ENCODE results near the gene MZT2A. TPM values are rescaled to one million over a fixed set of nuclear protein-coding genes. Genes with fewer than 3 reads are reported as not detected.
"Not testable (repeated sequence)": the region's sequence is repeated elsewhere in the genome, so short reads cannot be mapped to it uniquely, and the experiment has no call there.

The MZT2A gene
- total and polyA plus RNA-seq, 9 of the 15 experiments (the other 6 are each of a cell fraction or from before 2014, with no cell fraction given), result 5.8 to 355 (median 101) TPM

- H3K79me2 ChIP-seq (ENCODE audit: control insufficient read depth, insufficient read depth, low read length), result no peaks in the 10 kb centered on the region
- POLR2A ChIA-PET, result no interaction called here
- H3K27me3 ChIP-seq (ENCODE audit: control insufficient read depth in 2 of 2, insufficient read depth in 2 of 2, low read length in 2 of 2), result peaks cover 6 to 26% of the 10 kb centered on the region in 2 experiments; a peak in 4 of 5 replicates
Measured at GRCh38 chr2:131445896-131446295, 46.3 kb downstream of the MZT2A start.

GRCh38 chr2:131445515-131445797 lies 46.7 kb downstream of the MZT2A start:
- H4K20me1 ChIP-seq (replicated peaks; ENCODE audit: control insufficient read depth, insufficient read depth, low read length); CTCF ChIA-PET (ENCODE audit: low intra/inter-chr PET ratio); in situ Hi-C loops (cut with MboI): not testable (repeated sequence)

More at GRCh38 chr2:131445896-131446295, 46.3 kb downstream of the MZT2A start:
- intact Hi-C loops (cut with micrococcal nuclease), result no loop called here
- no TSS peak for BruUV-seq (replicated peaks)
- Histone ChIP-seq H3K9ac (ENCODE audit: insufficient read depth in 1 of 2, low read depth in 2 of 2, low read length in 2 of 2) (no peak overlapping the region), H3K9me1 (ENCODE audit: control insufficient read depth, insufficient read depth, low read length) (no peaks in the 10 kb centered on the region), H3K36me3 (ENCODE audit: control insufficient read depth, insufficient read depth, low read length) (no peaks in the 10 kb centered on the region), H3K9me3 (replicated peaks; ENCODE audit: control insufficient read depth, insufficient read depth, low read depth, low read length) (no peaks in the 10 kb centered on the region), H3K4me1 (replicated peaks in 1 of 2; ENCODE audit: control insufficient read depth in 2 of 2, insufficient read depth in 2 of 2, low read length in 2 of 2) (no peaks in the 10 kb centered on the region; a peak in 1 of 5 replicates), H4K20me1 (replicated peaks; ENCODE audit: control insufficient read depth, insufficient read depth, low read length) (no peaks in the 10 kb centered on the region), H3K4me2 (ENCODE audit: insufficient read depth, low read length) (no peak overlapping the region), H3K27ac (ENCODE audit: extremely low read depth, low read depth, low read length) (no peak overlapping the region), H2AFZ (ENCODE audit: low read depth, low read length) (no peak overlapping the region), H3K4me3 (no peak overlapping the region)
- no peak for ATAC-seq
- WGBS (ENCODE audit: insufficient coverage, low coverage, missing lambda C conversion rate), result 20% methylated on average over 11 of the region's 19 CpGs
- no peak for FAIRE-seq
- TF ChIP-seq SAFB (IDR thresholded peaks at IDR 0.05; ENCODE audit: borderline replicate concordance, low read depth, low read length) (no peak), POLR3A (IDR thresholded peaks at IDR 0.05; ENCODE audit: borderline replicate concordance, extremely low read depth, insufficient read depth, insufficient read length) (no peak)
- in situ Hi-C loops (cut with MboI), result no loop called here
- CTCF ChIA-PET (ENCODE audit: low intra/inter-chr PET ratio), result no interaction called here
- no peak for DNase-seq (ENCODE audit: extremely low read depth in 1 of 4, low spot score in 3 of 4)

GRCh38 chr2:131444736-131445514 lies 47.3 kb downstream of the MZT2A start:
- WGBS (ENCODE audit: insufficient coverage, low coverage, missing lambda C conversion rate), result 66% methylated on average over 23 of the region's 90 CpGs
- H3K9me1 ChIP-seq (ENCODE audit: control insufficient read depth, insufficient read depth, low read length); H3K4me3 ChIP-seq; POLR2A ChIA-PET; H4K20me1 ChIP-seq (replicated peaks; ENCODE audit: control insufficient read depth, insufficient read depth, low read length); H3K79me2 ChIP-seq (ENCODE audit: control insufficient read depth, insufficient read depth, low read length); H3K9ac ChIP-seq (ENCODE audit: insufficient read depth in 1 of 2, low read depth in 2 of 2, low read length in 2 of 2); in situ Hi-C loops (cut with MboI); BruUV-seq (replicated peaks); DNase-seq (ENCODE audit: extremely low read depth in 1 of 4, low spot score in 3 of 4); ATAC-seq; H3K4me1 ChIP-seq (replicated peaks in 1 of 2; ENCODE audit: control insufficient read depth in 2 of 2, insufficient read depth in 2 of 2, low read length in 2 of 2); CTCF ChIA-PET (ENCODE audit: low intra/inter-chr PET ratio); H2AFZ ChIP-seq (ENCODE audit: low read depth, low read length); H3K4me2 ChIP-seq (ENCODE audit: insufficient read depth, low read length); H3K27ac ChIP-seq (ENCODE audit: extremely low read depth, low read depth, low read length); intact Hi-C loops (cut with micrococcal nuclease); H3K9me3 ChIP-seq (replicated peaks; ENCODE audit: control insufficient read depth, insufficient read depth, low read depth, low read length); H3K36me3 ChIP-seq (ENCODE audit: control insufficient read depth, insufficient read depth, low read length); FAIRE-seq: not testable (repeated sequence)
- peaks cover 6 to 26% of the 10 kb centered on the region in 2 experiments; a peak in 4 of 5 replicates for H3K27me3 ChIP-seq (ENCODE audit: control insufficient read depth in 2 of 2, insufficient read depth in 2 of 2, low read length in 2 of 2)

More at GRCh38 chr2:131445515-131445797, 46.7 kb downstream of the MZT2A start:
- H3K9me1 ChIP-seq (ENCODE audit: control insufficient read depth, insufficient read depth, low read length); H3K9me3 ChIP-seq (replicated peaks; ENCODE audit: control insufficient read depth, insufficient read depth, low read depth, low read length); H3K36me3 ChIP-seq (ENCODE audit: control insufficient read depth, insufficient read depth, low read length); H3K4me3 ChIP-seq; POLR2A ChIA-PET; H3K4me1 ChIP-seq (replicated peaks in 1 of 2; ENCODE audit: control insufficient read depth in 2 of 2, insufficient read depth in 2 of 2, low read length in 2 of 2); H3K4me2 ChIP-seq (ENCODE audit: insufficient read depth, low read length); FAIRE-seq; ATAC-seq; H3K27ac ChIP-seq (ENCODE audit: extremely low read depth, low read depth, low read length); BruUV-seq (replicated peaks); H2AFZ ChIP-seq (ENCODE audit: low read depth, low read length); H3K9ac ChIP-seq (ENCODE audit: insufficient read depth in 1 of 2, low read depth in 2 of 2, low read length in 2 of 2); DNase-seq (ENCODE audit: extremely low read depth in 1 of 4, low spot score in 3 of 4); intact Hi-C loops (cut with micrococcal nuclease); H3K79me2 ChIP-seq (ENCODE audit: control insufficient read depth, insufficient read depth, low read length): not testable (repeated sequence)
- 20% methylated on average over 8 of the region's 21 CpGs for WGBS (ENCODE audit: insufficient coverage, low coverage, missing lambda C conversion rate)
- peaks cover 6 to 26% of the 10 kb centered on the region in 2 experiments; a peak in 4 of 5 replicates for H3K27me3 ChIP-seq (ENCODE audit: control insufficient read depth in 2 of 2, insufficient read depth in 2 of 2, low read length in 2 of 2)

All from K562 (cell line).